Measurements from ENCODE around the gene RARS1.

Gene RARS1
- total RNA-seq, result 60.0 to 156 (median 120) reads per million in 18 experiments

DNA sequence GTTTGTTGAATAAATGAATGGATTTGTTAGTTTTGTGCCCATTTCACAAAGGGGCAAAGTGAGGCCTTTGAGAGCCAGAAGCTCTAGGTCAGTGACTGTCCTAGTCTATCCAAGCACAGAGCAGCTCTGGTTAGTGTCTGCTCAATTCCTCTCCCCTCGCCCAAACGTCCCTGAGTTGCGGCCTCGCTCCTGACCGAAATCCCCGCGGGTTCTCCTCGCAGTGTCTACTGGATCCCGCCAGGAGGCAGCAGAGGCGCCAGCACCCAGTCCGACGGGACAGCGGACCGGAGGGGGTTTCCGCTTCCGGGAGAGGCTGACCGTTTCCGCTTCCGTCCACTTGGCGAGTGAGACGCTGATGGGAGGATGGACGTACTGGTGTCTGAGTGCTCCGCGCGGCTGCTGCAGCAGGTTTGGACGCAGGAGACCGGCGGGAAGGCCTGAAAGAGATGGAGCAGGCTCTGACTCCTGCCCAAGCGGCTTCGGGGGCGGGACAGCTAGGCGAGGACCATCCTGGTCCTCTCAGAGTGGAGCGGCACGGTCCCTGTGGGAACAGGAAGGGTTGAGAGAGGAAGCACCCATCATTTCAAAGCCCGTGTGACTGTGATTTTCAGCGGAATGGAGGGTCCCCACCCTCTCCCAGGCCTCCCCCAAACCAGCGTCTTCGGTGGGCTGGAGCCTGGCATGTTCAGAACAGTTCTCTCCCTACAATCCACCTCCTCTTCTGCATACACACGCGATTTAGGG is at the start of gene RARS1:
Gene RARS1 (plus strand): TSS at position 336 of the 744 bp plus-strand sequence. CDS start 28 bp downstream, at position 364.
- DNase-seq, result peak; percentile 92 to 95

DNA sequence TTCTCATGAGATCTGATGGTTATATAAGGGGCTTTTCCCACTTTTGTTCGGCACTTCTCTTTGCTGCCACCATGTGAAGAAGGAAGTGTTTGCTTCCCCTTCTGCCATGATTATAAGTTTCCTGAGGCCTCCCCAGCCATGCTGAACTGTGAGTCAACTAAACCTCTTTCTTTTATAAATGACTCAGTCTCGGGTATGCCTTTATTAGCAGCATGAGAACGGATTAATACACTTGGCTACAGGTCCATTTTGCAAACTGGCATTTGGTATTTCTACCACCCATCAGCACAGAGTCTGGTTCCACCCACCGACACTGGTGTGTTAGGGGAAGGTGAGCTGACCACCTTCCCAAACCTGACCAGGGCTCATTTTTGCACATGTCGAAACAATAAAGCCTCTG is 47.9 kb upstream of the RARS1 start:
- no peak for DNase-seq

DNA sequence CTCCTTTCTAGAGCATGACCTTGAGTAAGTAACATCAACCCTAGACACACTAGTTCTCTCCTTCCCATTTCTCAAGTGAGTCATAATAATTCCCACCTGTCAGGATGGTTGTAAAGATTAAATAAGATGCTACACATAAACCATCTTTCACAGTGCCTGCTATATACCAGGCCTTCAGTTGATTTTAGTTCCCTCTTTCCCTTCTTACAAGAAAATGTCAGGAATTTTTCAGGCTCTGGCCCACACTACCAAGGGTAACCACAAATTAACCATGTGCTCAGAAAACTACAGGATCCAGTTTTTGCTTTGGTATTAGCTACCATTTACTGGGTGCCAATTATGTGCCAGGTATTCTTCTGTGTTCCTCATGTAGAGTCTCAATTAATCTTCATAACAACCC is 42.7 kb upstream of the RARS1 start:
- no peak for DNase-seq

- DNase-seq, result no peak
Observed at GRCh38 chr5:168443950-168444700, 42.1 kb upstream of the RARS1 start.

DNA sequence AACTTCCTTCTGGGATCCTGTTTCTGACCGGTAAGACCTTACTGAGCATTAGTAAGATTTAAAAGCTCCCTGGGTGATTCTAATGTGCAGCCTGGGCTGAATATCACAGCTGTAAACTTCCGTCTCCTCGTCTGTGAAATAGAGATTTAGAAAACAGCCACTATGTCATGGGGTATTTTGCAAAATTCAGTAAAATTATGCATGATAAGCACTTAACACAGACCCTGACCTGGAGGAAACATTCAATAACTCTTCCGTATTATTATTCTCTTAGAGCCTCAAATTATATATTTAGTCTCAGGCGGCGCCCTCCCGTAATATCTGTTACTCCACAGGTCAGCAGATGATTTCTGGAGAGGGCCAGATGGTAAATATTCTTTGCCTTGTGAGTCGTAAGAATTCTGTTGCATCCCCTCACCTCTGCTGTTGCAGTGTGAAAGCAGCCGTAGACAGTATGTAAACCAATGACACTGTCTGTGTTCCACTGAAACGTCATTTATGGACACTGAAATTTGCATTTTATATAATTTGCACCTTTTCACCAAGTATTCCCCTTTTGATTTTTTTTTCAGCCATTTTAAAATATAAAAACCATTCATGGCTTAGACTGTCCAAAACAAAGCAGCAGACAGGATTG is 39.2 kb upstream of the RARS1 start:
- no peak for DNase-seq

GRCh38 chr5:168447808-168448207 is 38.5 kb upstream of the RARS1 start:
- no peak for DNase-seq

DNA sequence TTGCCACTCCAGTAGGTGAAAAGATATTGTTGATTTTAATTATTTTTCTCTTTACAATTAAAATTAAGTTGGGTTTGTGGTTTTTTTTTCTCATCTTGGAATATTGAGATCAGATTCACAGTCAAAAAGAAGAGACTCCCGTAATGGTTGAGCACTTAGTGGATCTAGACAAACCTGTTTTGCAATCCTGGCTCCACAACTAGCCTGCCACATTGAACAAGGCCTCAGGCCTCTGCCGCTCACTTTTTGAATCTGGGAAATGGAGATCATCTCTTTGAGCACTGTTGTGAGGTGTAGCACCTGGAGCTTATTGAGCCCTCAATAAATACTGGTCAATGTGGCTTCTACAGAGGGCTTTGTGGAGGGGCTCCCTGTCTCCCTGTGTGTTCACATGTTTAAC is 37.1 kb upstream of the RARS1 start:
- DNase-seq, result no peak

GRCh38 chr5:168451565-168451964 is 34.7 kb upstream of the RARS1 start:
- DNase-seq, result no peak

DNA sequence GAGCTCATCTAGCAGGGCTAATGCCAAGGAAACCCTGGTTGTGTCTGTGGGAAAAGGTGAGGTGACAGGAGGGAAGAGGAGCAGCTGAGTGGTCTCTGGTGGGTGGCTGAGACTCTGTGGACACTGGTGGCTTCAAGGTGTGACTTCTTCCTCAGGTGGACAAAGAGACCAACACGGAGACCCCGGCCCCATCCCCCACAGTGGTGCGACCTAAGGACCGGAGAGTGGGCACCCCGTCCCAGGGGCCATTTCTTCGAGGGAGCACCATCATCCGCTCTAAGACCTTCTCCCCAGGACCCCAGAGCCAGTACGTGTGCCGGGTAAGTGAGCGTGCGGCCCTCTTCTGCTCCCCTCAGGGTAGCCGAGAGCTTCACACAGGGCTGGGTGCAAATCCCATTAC is 31.1 kb upstream of the RARS1 start:
- no peak for DNase-seq

DNA sequence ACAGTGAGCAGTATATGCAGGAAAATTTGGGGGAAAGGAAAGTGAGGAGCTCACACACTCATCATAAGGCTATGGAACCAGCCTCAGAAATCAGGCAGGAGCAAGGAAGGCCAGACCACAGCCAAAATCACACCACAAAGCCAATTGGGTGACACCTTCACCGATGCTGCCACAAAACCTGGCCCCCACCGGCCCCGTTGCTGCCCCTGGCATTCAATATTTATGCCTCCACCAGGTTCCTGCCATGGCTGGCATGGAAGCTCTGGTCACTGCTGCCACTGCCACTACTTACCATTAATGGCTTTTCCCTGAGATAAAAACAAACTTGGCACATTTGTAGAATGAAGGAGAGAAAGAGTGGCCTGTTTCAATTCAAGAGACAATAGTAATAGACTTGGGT is 28.7 kb upstream of the RARS1 start:
- DNase-seq, result no peak

- no peak for DNase-seq
Observed at GRCh38 chr5:168460606-168461005, 25.7 kb upstream of the RARS1 start.

- DNase-seq, result no peak
Observed at GRCh38 chr5:168463081-168463480, 23.2 kb upstream of the RARS1 start.

GRCh38 chr5:168464214-168464613 is 22.1 kb upstream of the RARS1 start:
- DNase-seq, result no peak

DNA sequence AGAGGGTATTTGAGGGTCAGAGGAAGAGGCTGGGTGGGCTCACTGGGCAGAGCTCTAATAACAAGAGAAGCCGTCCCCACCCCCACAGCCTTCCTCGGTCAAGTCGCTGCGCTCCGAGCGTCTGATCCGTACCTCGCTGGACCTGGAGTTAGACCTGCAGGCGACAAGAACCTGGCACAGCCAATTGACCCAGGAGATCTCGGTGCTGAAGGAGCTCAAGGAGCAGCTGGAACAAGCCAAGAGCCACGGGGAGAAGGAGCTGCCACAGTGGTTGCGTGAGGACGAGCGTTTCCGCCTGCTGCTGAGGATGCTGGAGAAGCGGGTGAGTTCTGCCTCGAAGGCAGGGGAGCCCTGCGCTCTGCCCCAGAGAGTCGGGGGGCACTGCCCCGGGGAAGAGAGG is 21.6 kb upstream of the RARS1 start:
- no peak for DNase-seq

GRCh38 chr5:168467755-168468330 is 18.4 kb upstream of the RARS1 start:
- no peak for DNase-seq

GRCh38 chr5:168468836-168469235 is 17.4 kb upstream of the RARS1 start:
- DNase-seq, result no peak

GRCh38 chr5:168469816-168470215 is 16.5 kb upstream of the RARS1 start:
- no peak for DNase-seq

DNA sequence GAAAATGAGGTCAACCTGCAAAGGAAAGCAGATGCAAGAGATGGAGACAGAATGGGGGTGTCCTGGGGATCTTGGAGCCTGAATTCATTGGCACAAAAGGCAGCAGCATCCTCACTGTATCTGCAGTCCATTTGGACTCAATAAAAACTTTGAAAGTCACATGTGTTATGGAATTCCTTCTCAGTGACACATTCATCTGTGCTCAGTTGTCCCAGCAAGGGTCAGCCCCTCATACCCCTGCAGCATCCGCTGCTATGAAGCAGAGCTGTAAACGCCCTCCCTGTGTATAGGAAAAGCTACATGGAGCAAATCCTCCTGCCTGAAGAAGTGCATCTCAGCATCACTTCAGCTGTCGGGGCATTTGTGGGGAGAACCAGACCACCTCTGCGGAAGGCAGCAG is 14.5 kb upstream of the RARS1 start:
- no peak for DNase-seq

DNA sequence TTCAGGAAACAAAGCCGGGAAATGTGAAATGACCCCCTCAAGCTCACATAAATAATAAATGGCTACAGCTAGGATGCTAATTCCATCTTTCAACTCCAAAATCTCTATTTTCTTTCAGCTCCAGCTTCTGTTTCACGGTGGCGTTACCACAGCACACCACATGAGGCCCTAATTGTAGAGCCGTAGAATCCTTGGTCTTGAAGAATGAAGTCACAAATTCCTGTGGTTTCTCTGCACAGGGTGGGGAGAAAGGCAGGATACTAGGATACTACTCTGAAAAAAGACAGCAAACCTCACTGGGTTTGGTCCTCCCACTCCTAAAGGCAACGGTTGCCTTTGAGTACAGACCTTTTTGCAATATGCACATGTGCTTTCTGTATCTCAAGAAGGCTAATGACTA is 13.9 kb upstream of the RARS1 start:
- no peak for DNase-seq

GRCh38 chr5:168474319-168474718 is 12.0 kb upstream of the RARS1 start:
- DNase-seq, result no peak

DNA sequence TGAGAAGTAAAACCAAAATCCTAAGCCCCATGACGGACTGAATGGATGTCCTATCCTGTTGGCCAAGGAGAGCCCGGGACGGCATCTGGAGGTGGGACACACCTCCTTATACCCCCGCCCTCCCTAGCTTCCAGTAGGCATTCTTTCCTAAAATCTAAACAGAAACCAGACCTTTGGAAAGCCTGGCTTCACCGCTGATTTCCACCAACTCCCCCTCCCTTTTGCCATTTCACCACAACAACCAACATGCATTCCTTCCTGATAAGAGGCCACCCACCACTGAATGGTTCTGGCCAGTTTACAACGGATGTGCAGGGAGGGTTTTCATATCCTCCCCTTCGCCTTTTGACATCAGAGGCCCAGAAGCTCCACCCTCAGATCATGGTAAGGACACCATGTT is 9.2 kb upstream of the RARS1 start:
- DNase-seq, result no peak

DNA sequence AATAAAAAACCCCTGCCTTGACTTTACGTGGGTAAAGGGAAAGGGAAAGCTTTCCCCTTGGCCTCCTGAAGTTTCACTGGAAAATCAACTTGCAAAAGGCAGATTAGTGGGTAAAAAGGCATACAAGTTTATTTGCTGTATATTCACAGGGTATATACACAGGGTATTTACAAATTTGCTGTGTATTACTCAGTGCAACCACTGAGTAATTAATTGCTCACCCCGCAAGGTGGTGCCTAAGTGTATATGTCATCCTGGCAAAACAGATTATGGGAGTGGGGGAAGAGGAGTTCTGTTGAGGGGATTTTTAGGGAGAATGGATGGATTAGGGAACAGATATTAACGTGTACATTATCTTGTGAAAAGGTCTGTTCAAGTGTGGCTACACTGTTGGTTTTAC is 7.1 kb upstream of the RARS1 start:
- no peak for DNase-seq

- no peak for DNase-seq
Observed at GRCh38 chr5:168480601-168481000, 5.7 kb upstream of the RARS1 start.
